ENCODE results near the gene DEDD2.

GRCh38 chr19:42185277-42185676 is 32.2 kb downstream of the DEDD2 start:
- TF ChIP-seq CTCF (IDR thresholded peaks at IDR 0.05; ENCODE audit: low read depth, low read length) (no peak), POLR2A (IDR thresholded peaks at IDR 0.05; ENCODE audit: extremely low read depth, insufficient read length) (no peak), MYC (IDR thresholded peaks at IDR 0.05; ENCODE audit: low read depth, low read length) (no peak), MAX (IDR thresholded peaks at IDR 0.05; ENCODE audit: low read depth, low read length) (no peak)

Measured in NB4 (cell line).